Mesenchymal stem cell (in vitro differentiated cells and primary cell): ENCODE measurements around the gene TCP11.
A peak's percentile ranks its signal among the peaks of the same experiment; 100 is the strongest.

Experiments used
- DNase-seq: peaks from one replicate; pipeline ENCODE4 v3.0.0-alpha.2; 2013
- H2AFZ ChIP-seq: one replicate; pipeline ENCODE4 v1.6.1; 2013; ENCODE audit warnings: low read depth, mild to moderate bottlenecking, control low read depth, inconsistent platforms, low read length, moderate library complexity
- H2AK5ac ChIP-seq: 2 replicates; pipeline ENCODE4 v1.6.1; 2013; ENCODE audit warnings: low read length, moderate library complexity, mild to moderate bottlenecking, inconsistent platforms; ENCODE audit not compliant: severe bottlenecking
- H2BK120ac ChIP-seq: one replicate; pipeline ENCODE4 v1.6.1; 2013; ENCODE audit warnings: low read depth, mild to moderate bottlenecking, inconsistent platforms, low read length, moderate library complexity
- H2BK12ac ChIP-seq, 2 experiments: one replicate each; pipeline ENCODE4 v1.6.1; 2013; ENCODE audit warnings: inconsistent platforms in 2 of 2, low read length in 2 of 2, mild to moderate bottlenecking in 2 of 2, moderate library complexity in 2 of 2, control low read depth in 1 of 2
- H2BK15ac ChIP-seq: one replicate; pipeline ENCODE4 v1.6.1; 2013; ENCODE audit warnings: mild to moderate bottlenecking, low read depth, inconsistent platforms; ENCODE audit not compliant: poor library complexity, severe bottlenecking
- H2BK5ac ChIP-seq: 2 replicates; pipeline ENCODE4 v1.6.1; 2013; ENCODE audit warnings: low read depth, mild to moderate bottlenecking, low read length, control low read depth, inconsistent platforms; ENCODE audit not compliant: poor library complexity, severe bottlenecking
- H3K14ac ChIP-seq, 2 experiments: one replicate each; pipeline ENCODE4 v1.6.1; 2013; ENCODE audit warnings: inconsistent platforms in 2 of 2, low read length in 2 of 2, control low read depth in 1 of 2, mild to moderate bottlenecking in 1 of 2, moderate library complexity in 1 of 2
- H3K18ac ChIP-seq, 2 experiments: one replicate each; pipeline ENCODE4 v1.6.1; 2013; ENCODE audit warnings: inconsistent platforms in 2 of 2, low read length in 2 of 2, control low read depth in 1 of 2, low read depth in 1 of 2, mild to moderate bottlenecking in 1 of 2
- H3K23ac ChIP-seq, 2 experiments: one replicate each; pipeline ENCODE4 v1.6.1; 2013; ENCODE audit warnings: inconsistent platforms in 2 of 2, low read length in 2 of 2, mild to moderate bottlenecking in 2 of 2, moderate library complexity in 2 of 2, control low read depth in 1 of 2
- H3K27ac ChIP-seq: 2 replicates; pipeline ENCODE4 v1.5.1; 2013; ENCODE audit warnings: mild to moderate bottlenecking, moderate library complexity, low read length, control low read depth, inconsistent platforms; ENCODE audit not compliant: poor library complexity, severe bottlenecking
- H3K27me3 ChIP-seq, 2 experiments: 2 replicates each; pipeline versions ENCODE4 v1.6.1 to v1.7.0; 2013; ENCODE audit warnings: low read length in 2 of 2, mild to moderate bottlenecking in 2 of 2, moderate library complexity in 2 of 2, control low read depth in 1 of 2, inconsistent platforms in 1 of 2; ENCODE audit not compliant: control insufficient read depth in 1 of 2, insufficient read depth in 1 of 2
- H3K36me3 ChIP-seq, 2 experiments: 2 replicates each; pipeline versions ENCODE4 v1.6.1 to v1.7.0; 2013; ENCODE audit warnings: low read length in 2 of 2, control low read depth in 1 of 2, inconsistent platforms in 1 of 2, low read depth in 1 of 2, mild to moderate bottlenecking in 1 of 2; ENCODE audit not compliant: insufficient read depth in 2 of 2, control insufficient read depth in 1 of 2
- H3K4ac ChIP-seq, 2 experiments: one replicate each; pipeline ENCODE4 v1.6.1; 2013; ENCODE audit warnings: inconsistent platforms in 2 of 2, low read length in 2 of 2, mild to moderate bottlenecking in 2 of 2, moderate library complexity in 2 of 2, control low read depth in 1 of 2, low read depth in 1 of 2
- H3K4me1 ChIP-seq: 2 replicates; pipeline ENCODE4 v1.6.1; 2013; ENCODE audit warnings: low read depth, low read length, control low read depth; ENCODE audit not compliant: control insufficient read depth, insufficient read depth
- H3K4me2 ChIP-seq: 2 replicates; pipeline ENCODE4 v1.6.1; 2013; ENCODE audit warnings: low read length, mild to moderate bottlenecking, inconsistent platforms; ENCODE audit not compliant: poor library complexity, severe bottlenecking
- H3K4me3 ChIP-seq, 2 experiments: 2 replicates each; pipeline versions ENCODE4 v1.5.1 to v1.7.0; 2013; ENCODE audit warnings: low read length in 2 of 2, mild to moderate bottlenecking in 2 of 2, control low read depth in 1 of 2, low read depth in 1 of 2; ENCODE audit not compliant: insufficient read depth in 1 of 2
- H3K79me1 ChIP-seq: replicated peaks from 2 replicates; pipeline ENCODE4 v1.6.1; 2013; ENCODE audit warnings: mild to moderate bottlenecking, control low read depth, low read length, inconsistent platforms; ENCODE audit not compliant: poor library complexity, severe bottlenecking
- H3K9ac ChIP-seq: 2 replicates; pipeline ENCODE4 v1.7.0; 2013; ENCODE audit warnings: mild to moderate bottlenecking, low read length, moderate library complexity
- H3K9me3 ChIP-seq: 2 replicates; pipeline ENCODE4 v1.7.0; 2013; ENCODE audit warnings: mild to moderate bottlenecking, low read length; ENCODE audit not compliant: control insufficient read depth
- H4K8ac ChIP-seq: one replicate; pipeline ENCODE4 v1.6.1; 2013; ENCODE audit warnings: inconsistent platforms, mild to moderate bottlenecking, low read length, moderate library complexity
- H4K91ac ChIP-seq: one replicate; pipeline ENCODE4 v1.6.1; 2013; ENCODE audit warnings: mild to moderate bottlenecking, low read length, inconsistent platforms
- WGBS: methylation state at CpG from one replicate; pipeline ENCODE4 v1.1.7; 2013; ENCODE audit warnings: mixed read lengths; 5-methylcytosine and 5-hydroxymethylcytosine counted together

Gene TCP11

GRCh38 chr6:35093118-35093445, 48.1 kb downstream of the TCP11 start:
- Histone ChIP-seq H3K36me3 (peaks cover 12 to 16% of the 10 kb centered on the region in 2 experiments), H3K14ac (no peak overlapping the region), H3K4me2 (no peak overlapping the region), H2BK15ac (no peak overlapping the region), H3K18ac (no peak overlapping the region), H3K9ac (peak overlapping the region; percentile 8), H2BK12ac (no peak overlapping the region), H3K4ac (peak overlapping the region in 1 of 2 experiments; percentile 24), H2BK120ac (no peak overlapping the region), H3K79me1 (no peaks in the 10 kb centered on the region), H3K9me3 (no peaks in the 10 kb centered on the region), H3K27me3 (no peaks in the 10 kb centered on the region), H3K23ac (no peak overlapping the region), H3K4me3 (peak overlapping the region in 1 of 2 experiments; percentile 24), H2AK5ac (peak overlapping the region; percentile 78), H3K27ac (no peak overlapping the region), H4K91ac (peak overlapping the region; percentile 61), H2BK5ac (no peak overlapping the region), H2AFZ (no peak overlapping the region), H4K8ac (no peak overlapping the region), H3K4me1 (peaks cover 36% of the 10 kb centered on the region)
- 100% methylated on average over 2 of the region's 5 CpGs for WGBS
- no peak for DNase-seq

GRCh38 chr6:35092362-35093117, 48.6 kb downstream of the TCP11 start:
- Histone ChIP-seq H3K14ac (peak overlapping the region in 1 of 2 experiments; percentile 3), H3K27me3 (no peaks in the 10 kb centered on the region), H3K23ac (no peak overlapping the region), H3K9me3 (no peaks in the 10 kb centered on the region), H2BK15ac (no peak overlapping the region), H3K79me1 (no peaks in the 10 kb centered on the region), H2BK5ac (no peak overlapping the region), H3K27ac (peak overlapping the region; percentile 13), H3K4ac (peak overlapping the region in 1 of 2 experiments; percentile 24), H2BK12ac (peak overlapping the region in 1 of 2 experiments; percentile 37), H3K36me3 (peaks cover 18 to 21% of the 10 kb centered on the region in 2 experiments), H3K9ac (peak overlapping the region; percentile 49), H2AK5ac (peak overlapping the region; percentile 78), H2AFZ (no peak overlapping the region), H3K4me1 (peaks cover 36% of the 10 kb centered on the region), H4K8ac (peak overlapping the region; percentile 35), H4K91ac (peak overlapping the region; percentile 61), H3K4me3 (peak overlapping the region in 1 of 2 experiments; percentile 24), H2BK120ac (peak overlapping the region; percentile 2), H3K4me2 (no peak overlapping the region), H3K18ac (peak overlapping the region in 1 of 2 experiments; percentile 17)
- WGBS: 68% methylated on average over 5 of the region's 5 CpGs
- peak; percentile 80 for DNase-seq

GRCh38 chr6:35091346-35092083, 49.6 kb downstream of the TCP11 start:
- Histone ChIP-seq H3K9ac (peak overlapping the region; percentile 49), H2BK12ac (no peak overlapping the region), H2BK120ac (no peak overlapping the region), H3K23ac (no peak overlapping the region), H3K14ac (no peak overlapping the region), H3K18ac (no peak overlapping the region), H3K27ac (no peak overlapping the region), H3K9me3 (no peaks in the 10 kb centered on the region), H3K4me1 (peaks cover 36% of the 10 kb centered on the region), H3K4ac (no peak overlapping the region), H2AFZ (no peak overlapping the region), H4K8ac (no peak overlapping the region), H3K79me1 (no peaks in the 10 kb centered on the region), H2BK5ac (no peak overlapping the region), H3K4me3 (peak overlapping the region in 1 of 2 experiments; percentile 26), H3K4me2 (no peak overlapping the region), H4K91ac (no peak overlapping the region), H2BK15ac (no peak overlapping the region), H3K27me3 (no peaks in the 10 kb centered on the region), H2AK5ac (no peak overlapping the region), H3K36me3 (peaks cover 28 to 31% of the 10 kb centered on the region in 2 experiments)
- 91% methylated on average over 18 of the region's 18 CpGs for WGBS
- peak; percentile 7 for DNase-seq

GRCh38 chr6:35090734-35091133, 50.4 kb downstream of the TCP11 start:
- no peak overlapping the region for H3K4ac ChIP-seq
- H3K23ac ChIP-seq: no peak overlapping the region
- peaks cover 36% of the 10 kb centered on the region for H3K4me1 ChIP-seq
- no peak overlapping the region for H3K14ac ChIP-seq
- no peak overlapping the region for H2AFZ ChIP-seq
- 94% methylated on average over 10 of the region's 10 CpGs for WGBS
- H2AK5ac ChIP-seq: no peak overlapping the region
- no peak overlapping the region for H2BK5ac ChIP-seq
- H3K9ac ChIP-seq: no peak overlapping the region
- no peak overlapping the region for H3K4me2 ChIP-seq
- H2BK12ac ChIP-seq: peak overlapping the region in 1 of 2 experiments; percentile 0
- DNase-seq: no peak
- H2BK120ac ChIP-seq: no peak overlapping the region
- H3K36me3 ChIP-seq: peaks cover 34 to 39% of the 10 kb centered on the region in 2 experiments
- no peaks in the 10 kb centered on the region for H3K27me3 ChIP-seq
- no peak overlapping the region for H2BK15ac ChIP-seq
- no peaks in the 10 kb centered on the region for H3K79me1 ChIP-seq
- no peak overlapping the region for H3K18ac ChIP-seq
- H3K9me3 ChIP-seq: no peaks in the 10 kb centered on the region
- no peak overlapping the region for H3K4me3 ChIP-seq
- no peak overlapping the region for H3K27ac ChIP-seq
- H4K91ac ChIP-seq: no peak overlapping the region
- no peak overlapping the region for H4K8ac ChIP-seq
